Activated CD8-positive, alpha-beta T cell treated with anti-CD3 and anti-CD28 coated beads for 36 hours (primary cell): ENCODE data around the gene CFAP100. TPM values are rescaled to one million over a fixed set of nuclear protein-coding genes. Genes with fewer than 3 reads are reported as not detected.

Experiments
- ATAC-seq: fragments of 200-7000 bp; cut with Tn5 transposase; one replicate; pipeline ENCODE4 v1.10.0; 2021; ENCODE audit warnings: mild to moderate bottlenecking, moderate library complexity
- CTCF ChIA-PET: fragments of 350-600 bp; sonication (Branson Sonifier 250); formaldehyde crosslinking; loops from one replicate; lab custom pipeline; 2021; ENCODE audit warnings: antibody characterized with exemption; lab: Charles Lee
- POLR2A ChIA-PET: fragments of 350-600 bp; sonication (Branson Sonifier 250); formaldehyde crosslinking; loops from one replicate; lab custom pipeline; 2021; ENCODE audit warnings: antibody characterized with exemption; lab: Charles Lee
- DNase-seq: peaks from one replicate; pipeline ENCODE4 v3.0.0-alpha.2; 2020
- H3K27ac Mint-ChIP-seq: one replicate; pipeline ENCODE4 v1.8.0; 2021; ENCODE audit warnings: mild to moderate bottlenecking, mixed read lengths
- H3K27me3 Mint-ChIP-seq: one replicate; pipeline ENCODE4 v1.8.0; 2021; ENCODE audit warnings: mixed read lengths
- H3K36me3 Mint-ChIP-seq: one replicate; pipeline ENCODE4 v1.8.0; 2021; ENCODE audit warnings: low read depth, mixed read lengths
- H3K4me1 Mint-ChIP-seq: one replicate; pipeline ENCODE4 v1.8.0; 2021; ENCODE audit warnings: low read depth, mixed read lengths
- H3K4me3 Mint-ChIP-seq: one replicate; pipeline ENCODE4 v1.8.0; 2021; ENCODE audit warnings: mild to moderate bottlenecking, moderate library complexity, mixed read lengths
- H3K9me3 Mint-ChIP-seq: one replicate; pipeline ENCODE4 v1.8.0; 2021; ENCODE audit warnings: mixed read lengths
- intact Hi-C: fragments of 100-400 bp; cut with micrococcal nuclease; formaldehyde crosslinking; loops from one replicate; pipeline ENCODE4 v1.10.0; 2022
- total RNA-seq, 2 experiments: library from RNA; stranded (reverse); gene quantifications; one replicate each; pipeline ENCODE4 v1.2.3, GENCODE V29; 2021
- TF ChIP-seq, protein P1 (sequence below): fragments of 200-600 bp; IDR thresholded peaks from one replicate; pipeline ENCODE4 v1.8.0; 2022; ENCODE audit warnings: antibody characterized with exemption, mild to moderate bottlenecking

The CFAP100 gene
- total RNA-seq, 2 experiments from 2014 or later, result not detected

DNA sequence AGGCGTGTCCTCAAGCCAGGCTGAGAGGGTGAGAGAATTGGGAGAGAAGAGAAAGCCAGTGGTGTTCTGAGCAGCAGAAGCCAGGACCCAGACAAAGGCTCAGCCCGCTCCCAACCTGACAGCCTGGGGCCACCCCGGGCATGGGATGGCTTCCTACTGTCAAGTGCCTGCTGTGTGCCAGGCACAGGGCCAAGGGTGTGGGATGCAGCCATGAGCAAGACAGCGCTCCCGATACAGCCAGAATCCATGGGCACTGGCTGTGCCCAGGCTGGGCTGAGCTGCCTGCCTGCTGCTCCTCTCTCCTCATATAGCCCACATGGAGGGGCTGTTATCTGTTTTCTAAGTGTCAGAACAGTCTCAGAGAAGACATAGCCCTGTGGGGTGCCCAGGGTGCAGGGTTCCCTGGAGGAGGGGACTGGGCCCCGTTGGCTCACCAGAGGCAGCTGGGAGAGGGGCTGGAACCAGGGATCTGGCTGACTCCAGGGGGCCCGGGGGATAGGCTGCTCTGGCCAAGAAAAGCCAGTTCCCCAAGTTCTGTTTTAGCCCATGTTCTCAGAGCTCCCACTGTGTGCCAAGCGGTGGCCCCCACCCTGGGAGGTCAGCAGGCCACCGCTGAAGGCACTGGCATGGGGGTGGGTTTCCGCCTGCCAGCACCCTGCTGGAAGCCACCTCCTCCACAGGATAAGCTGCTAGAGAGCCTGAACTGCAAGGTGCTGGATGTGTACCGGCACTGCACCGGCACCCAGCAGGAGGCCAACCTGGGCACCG lies 39.0 kb downstream of the CFAP100 start:
- peaks cover 3% of the 10 kb centered on the region for H3K9me3 Mint-ChIP-seq
- ChIA-PET CTCF (no interaction called here), POLR2A (no interaction called here)
- ATAC-seq, result no peak
- peaks cover 4% of the 10 kb centered on the region for H3K4me1 Mint-ChIP-seq
- no peaks in the 10 kb centered on the region for H3K27me3 Mint-ChIP-seq
- intact Hi-C loops, result no loop called here
- TF ChIP-seq, protein P1, sequence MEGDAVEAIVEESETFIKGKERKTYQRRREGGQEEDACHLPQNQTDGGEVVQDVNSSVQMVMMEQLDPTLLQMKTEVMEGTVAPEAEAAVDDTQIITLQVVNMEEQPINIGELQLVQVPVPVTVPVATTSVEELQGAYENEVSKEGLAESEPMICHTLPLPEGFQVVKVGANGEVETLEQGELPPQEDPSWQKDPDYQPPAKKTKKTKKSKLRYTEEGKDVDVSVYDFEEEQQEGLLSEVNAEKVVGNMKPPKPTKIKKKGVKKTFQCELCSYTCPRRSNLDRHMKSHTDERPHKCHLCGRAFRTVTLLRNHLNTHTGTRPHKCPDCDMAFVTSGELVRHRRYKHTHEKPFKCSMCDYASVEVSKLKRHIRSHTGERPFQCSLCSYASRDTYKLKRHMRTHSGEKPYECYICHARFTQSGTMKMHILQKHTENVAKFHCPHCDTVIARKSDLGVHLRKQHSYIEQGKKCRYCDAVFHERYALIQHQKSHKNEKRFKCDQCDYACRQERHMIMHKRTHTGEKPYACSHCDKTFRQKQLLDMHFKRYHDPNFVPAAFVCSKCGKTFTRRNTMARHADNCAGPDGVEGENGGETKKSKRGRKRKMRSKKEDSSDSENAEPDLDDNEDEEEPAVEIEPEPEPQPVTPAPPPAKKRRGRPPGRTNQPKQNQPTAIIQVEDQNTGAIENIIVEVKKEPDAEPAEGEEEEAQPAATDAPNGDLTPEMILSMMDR, result no peak
- H3K4me3 Mint-ChIP-seq, result no peak overlapping the region
- DNase-seq, result no peak
- peaks cover 17% of the 10 kb centered on the region for H3K36me3 Mint-ChIP-seq
- H3K27ac Mint-ChIP-seq, result no peak overlapping the region

DNA sequence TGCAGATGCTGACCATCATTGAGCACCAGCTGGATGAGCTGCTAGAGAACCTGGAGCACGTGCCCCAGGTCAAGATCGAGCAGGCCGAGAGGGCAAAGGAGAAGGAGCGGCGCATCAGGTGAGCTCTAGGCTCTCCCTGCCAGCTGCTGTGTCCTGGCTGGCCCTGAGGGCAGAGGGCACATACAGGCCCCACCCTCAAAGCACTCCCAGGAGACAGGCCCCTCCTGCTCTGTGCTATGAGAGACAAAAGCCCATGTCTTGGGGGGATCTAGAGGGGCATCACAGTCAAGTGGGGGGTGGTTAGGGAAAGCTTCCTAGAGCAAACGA lies 39.5 kb downstream of the CFAP100 start:
- H3K4me3 Mint-ChIP-seq, result no peak overlapping the region
- H3K4me1 Mint-ChIP-seq, result peaks cover 4% of the 10 kb centered on the region
- intact Hi-C loops, result no loop called here
- H3K27me3 Mint-ChIP-seq, result no peaks in the 10 kb centered on the region
- POLR2A ChIA-PET, result no interaction called here
- CTCF ChIA-PET, result no interaction called here
- DNase-seq (no peak), ATAC-seq (no peak)
- H3K36me3 Mint-ChIP-seq, result peaks cover 18% of the 10 kb centered on the region
- TF ChIP-seq, protein P1, result no peak
- no peak overlapping the region for H3K27ac Mint-ChIP-seq
- H3K9me3 Mint-ChIP-seq, result peaks cover 3% of the 10 kb centered on the region

DNA sequence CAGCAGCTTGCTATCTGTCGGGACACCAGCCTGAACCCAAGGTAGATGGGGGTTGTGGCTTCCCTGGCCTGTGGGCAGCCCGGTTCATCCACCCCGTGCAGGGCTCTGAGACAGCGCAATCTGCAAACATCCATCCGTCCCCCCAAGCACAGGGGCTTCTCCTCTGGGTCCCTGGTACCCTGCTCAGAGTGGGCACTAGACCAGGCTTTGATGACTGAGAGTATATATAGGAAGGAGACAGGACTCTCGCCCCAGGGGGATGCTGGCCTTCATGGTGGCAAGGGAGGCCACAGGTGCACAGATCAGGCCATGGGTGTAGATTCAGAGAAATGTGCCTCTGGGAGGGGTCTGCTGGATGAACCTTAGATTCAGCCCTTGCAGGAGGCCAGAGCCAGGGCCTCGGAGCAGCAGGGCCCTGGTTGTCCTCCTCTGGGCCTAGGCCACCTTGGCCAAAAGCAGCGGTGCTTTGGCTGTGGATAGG lies 40.3 kb downstream of the CFAP100 start:
- ATAC-seq (no peak), DNase-seq (no peak)
- Mint-ChIP-seq H3K4me3 (no peak overlapping the region), H3K27ac (no peak overlapping the region), H3K27me3 (no peaks in the 10 kb centered on the region), H3K9me3 (peaks cover 3% of the 10 kb centered on the region), H3K36me3 (peaks cover 18% of the 10 kb centered on the region), H3K4me1 (peaks cover 4% of the 10 kb centered on the region)
- intact Hi-C loops, result no loop called here
- POLR2A ChIA-PET, result no interaction called here
- TF ChIP-seq, protein P1, result no peak
- CTCF ChIA-PET, result no interaction called here

DNA sequence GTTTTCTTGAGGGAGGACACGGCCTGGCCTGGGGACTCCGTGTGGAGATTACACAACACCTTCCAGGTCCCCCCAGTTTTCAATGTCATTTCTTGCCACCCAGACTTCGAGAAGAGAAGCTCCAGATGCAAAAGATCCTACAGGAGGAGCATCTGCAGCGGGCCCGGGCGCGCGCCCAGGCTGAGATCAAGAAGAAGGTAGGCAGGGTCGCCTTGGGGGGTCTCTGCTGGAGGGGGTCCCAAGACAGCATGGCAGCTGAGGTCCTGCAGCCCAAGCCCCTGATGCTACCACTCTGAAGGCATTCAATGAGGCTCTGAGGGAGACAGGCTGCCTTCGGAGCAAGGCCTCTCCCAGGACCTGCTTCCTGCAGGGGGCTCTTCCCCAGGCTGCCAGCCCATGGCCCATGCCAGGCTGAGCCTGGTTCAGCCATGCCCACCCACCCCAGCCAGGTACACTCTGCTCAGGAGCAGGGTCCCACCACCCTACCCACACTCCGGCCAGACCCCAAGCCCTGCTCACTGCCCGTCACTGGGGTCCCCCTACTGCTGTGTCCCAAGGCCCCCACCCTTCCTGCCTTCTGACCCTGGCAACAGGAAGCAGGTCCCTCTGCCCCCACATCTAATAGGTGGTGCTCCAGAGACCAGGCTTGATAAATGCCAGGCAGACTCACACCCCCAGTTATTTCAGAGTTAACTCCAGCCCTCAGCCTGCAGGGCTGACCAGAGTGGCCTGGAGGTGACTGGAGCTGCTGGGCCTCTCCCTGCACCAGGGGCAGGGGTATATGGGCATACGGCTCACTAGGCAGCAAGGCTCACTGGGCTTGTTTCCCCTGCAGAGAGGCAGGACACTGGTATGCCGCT lies 41.0 kb downstream of the CFAP100 start:
- no peak for ATAC-seq
- no peaks in the 10 kb centered on the region for H3K27me3 Mint-ChIP-seq
- POLR2A ChIA-PET, result no interaction called here
- H3K36me3 Mint-ChIP-seq, result peaks cover 18% of the 10 kb centered on the region
- H3K9me3 Mint-ChIP-seq, result peaks cover 3% of the 10 kb centered on the region
- H3K27ac Mint-ChIP-seq, result no peak overlapping the region
- CTCF ChIA-PET, result interaction anchor here (0.7 to 1.6 kb wide), 2 partner anchors 10 to 87 kb away, joined by 3 read pairs; no protein-coding TSS in a partner anchor
- TF ChIP-seq, protein P1, result no peak
- peaks cover 4% of the 10 kb centered on the region for H3K4me1 Mint-ChIP-seq
- DNase-seq, result no peak
- H3K4me3 Mint-ChIP-seq, result no peak overlapping the region
- intact Hi-C loops, result no loop called here
